Esophagus (tissue), 2 donors: ENCODE data around the gene CAMK2A. TPM values are rescaled to one million over a fixed set of nuclear protein-coding genes. Genes with fewer than 3 reads are reported as not detected.
A peak's percentile ranks its signal among the peaks of the same experiment; 100 is the strongest.

Experiments
- H3K27ac ChIP-seq, 2 donors: one replicate each; pipeline ENCODE4 v1.5.1; 2013; ENCODE audit warnings: low read depth in 2 of 2, mild to moderate bottlenecking in 2 of 2, inconsistent platforms in 1 of 2, low read length in 1 of 2, moderate library complexity in 1 of 2
- H3K27me3 ChIP-seq, 2 donors: one replicate each; pipeline ENCODE4 v1.6.1; 2013; ENCODE audit warnings: low read length in 2 of 2, control low read depth in 1 of 2, mild to moderate bottlenecking in 1 of 2; ENCODE audit not compliant: insufficient read depth in 2 of 2, control insufficient read depth in 1 of 2
- H3K36me3 ChIP-seq, 2 donors: one replicate each; pipeline ENCODE4 v1.6.1; 2013; ENCODE audit warnings: low read length in 1 of 2; ENCODE audit not compliant: control insufficient read depth in 2 of 2, insufficient read depth in 2 of 2
- H3K4me1 ChIP-seq, 2 donors: one replicate each; pipeline ENCODE4 v1.6.1; 2013; ENCODE audit warnings: low read length in 1 of 2; ENCODE audit not compliant: control insufficient read depth in 2 of 2, insufficient read depth in 2 of 2
- H3K4me3 ChIP-seq, 2 donors: one replicate each; pipeline ENCODE4 v1.5.1; 2013; ENCODE audit warnings: low read length in 2 of 2, mild to moderate bottlenecking in 2 of 2, low read depth in 1 of 2, moderate library complexity in 1 of 2
- H3K9me3 ChIP-seq, 2 donors: one replicate each; pipeline ENCODE4 v1.6.1; 2013; ENCODE audit warnings: mild to moderate bottlenecking in 2 of 2, low read depth in 1 of 2, low read length in 1 of 2, moderate library complexity in 1 of 2; ENCODE audit not compliant: control insufficient read depth in 2 of 2, insufficient read depth in 1 of 2
- WGBS, 2 donors: extraction: QIAGEN DNeasy Blood & Tissue Kit; methylation state at CpG; one replicate each; pipeline ENCODE4 v1.1.7; 2013; 5-methylcytosine and 5-hydroxymethylcytosine counted together
- polyA plus RNA-seq, 2 donors: library from polyadenylated mRNA; stranded (reverse); fragments of 200-250 nt; gene quantifications; one replicate each; pipeline ENCODE4 v1.2.3, GENCODE V29; 2013
- donor health status: healthy with polysubstance abuse.
- donor health status: Bipolar disorder and iron deficiency.

Gene CAMK2A
- polyA plus RNA-seq, 2 donors: 0.11 to 0.24 TPM

GRCh38 chr5:150317048-150318003 is 27.8 kb upstream of the CAMK2A start:
- WGBS, 2 donors: 73 to 78% methylated on average over 11 of the region's 11 CpGs
- peaks cover 0 to 17% of the 10 kb centered on the region in 2 donors for H3K4me1 ChIP-seq
- no peaks in the 10 kb centered on the region for H3K27me3 ChIP-seq
- peak overlapping the region in 1 of 2 donors; percentile 35 for H3K27ac ChIP-seq
- H3K4me3 ChIP-seq: no peak overlapping the region
- H3K9me3 ChIP-seq: no peaks in the 10 kb centered on the region
- H3K36me3 ChIP-seq: no peaks in the 10 kb centered on the region

- WGBS, 2 donors: 94 to 95% methylated on average over 3 of the region's 3 CpGs
- Histone ChIP-seq H3K9me3 (no peaks in the 10 kb centered on the region), H3K4me3 (no peak overlapping the region), H3K27ac (no peak overlapping the region), H3K27me3 (no peaks in the 10 kb centered on the region), H3K36me3 (no peaks in the 10 kb centered on the region), H3K4me1 (peaks cover 0 to 17% of the 10 kb centered on the region in 2 donors)
Observed at GRCh38 chr5:150316320-150316719, 26.7 kb upstream of the CAMK2A start.

GRCh38 chr5:150315245-150315644 is 25.7 kb upstream of the CAMK2A start:
- Histone ChIP-seq H3K4me3 (no peak overlapping the region), H3K36me3 (no peaks in the 10 kb centered on the region), H3K27ac (no peak overlapping the region), H3K9me3 (no peaks in the 10 kb centered on the region), H3K27me3 (no peaks in the 10 kb centered on the region), H3K4me1 (peaks cover 0 to 14% of the 10 kb centered on the region in 2 donors)
- WGBS, 2 donors: 91 to 93% methylated on average over 4 of the region's 4 CpGs

GRCh38 chr5:150313921-150314716 is 24.5 kb upstream of the CAMK2A start:
- Histone ChIP-seq H3K9me3 (no peaks in the 10 kb centered on the region), H3K36me3 (no peaks in the 10 kb centered on the region), H3K4me1 (peaks cover 0 to 10% of the 10 kb centered on the region in 2 donors), H3K4me3 (no peak overlapping the region), H3K27ac (no peak overlapping the region), H3K27me3 (no peaks in the 10 kb centered on the region)
- WGBS, 2 donors: 53 to 68% methylated on average over 6 of the region's 6 CpGs

GRCh38 chr5:150313501-150313900 is 23.9 kb upstream of the CAMK2A start:
- Histone ChIP-seq H3K27me3 (no peaks in the 10 kb centered on the region), H3K4me3 (no peak overlapping the region), H3K27ac (no peak overlapping the region), H3K9me3 (no peaks in the 10 kb centered on the region), H3K4me1 (peaks cover 0 to 5% of the 10 kb centered on the region in 2 donors), H3K36me3 (no peaks in the 10 kb centered on the region)
- WGBS, 2 donors: 83 to 87% methylated on average over 6 of the region's 6 CpGs

- Histone ChIP-seq H3K4me3 (no peak overlapping the region), H3K27ac (no peak overlapping the region), H3K9me3 (no peaks in the 10 kb centered on the region), H3K4me1 (peaks cover 0 to 4% of the 10 kb centered on the region in 2 donors), H3K27me3 (no peaks in the 10 kb centered on the region), H3K36me3 (no peaks in the 10 kb centered on the region)
- 90 to 91% methylated on average over 6 of the region's 6 CpGs for WGBS, 2 donors
Observed at GRCh38 chr5:150312518-150312917, 22.9 kb upstream of the CAMK2A start.

- no peaks in the 10 kb centered on the region for H3K4me1 ChIP-seq
- 82 to 85% methylated on average over 7 of the region's 7 CpGs for WGBS, 2 donors
- H3K4me3 ChIP-seq: no peak overlapping the region
- no peaks in the 10 kb centered on the region for H3K36me3 ChIP-seq
- no peaks in the 10 kb centered on the region for H3K27me3 ChIP-seq
- no peaks in the 10 kb centered on the region for H3K9me3 ChIP-seq
- H3K27ac ChIP-seq: no peak overlapping the region
Observed at GRCh38 chr5:150311015-150311692, 21.6 kb upstream of the CAMK2A start.

GRCh38 chr5:150310246-150310645 is 20.7 kb upstream of the CAMK2A start:
- no peak overlapping the region for H3K27ac ChIP-seq
- no peaks in the 10 kb centered on the region for H3K27me3 ChIP-seq
- H3K36me3 ChIP-seq: no peaks in the 10 kb centered on the region
- H3K4me1 ChIP-seq: no peaks in the 10 kb centered on the region
- H3K9me3 ChIP-seq: no peaks in the 10 kb centered on the region
- 80 to 82% methylated on average over 5 of the region's 5 CpGs for WGBS, 2 donors
- no peak overlapping the region for H3K4me3 ChIP-seq

GRCh38 chr5:150309886-150310239 is 20.3 kb upstream of the CAMK2A start:
- Histone ChIP-seq H3K36me3 (no peaks in the 10 kb centered on the region), H3K9me3 (no peaks in the 10 kb centered on the region), H3K4me1 (no peaks in the 10 kb centered on the region), H3K27ac (no peak overlapping the region), H3K27me3 (no peaks in the 10 kb centered on the region), H3K4me3 (no peak overlapping the region)
- 86 to 88% methylated on average over 1 of the region's 1 CpG for WGBS, 2 donors
